Mucosa of descending colon (tissue), 3 donors: ENCODE data around the gene OPA1. TPM values are rescaled to one million over a fixed set of nuclear protein-coding genes. Genes with fewer than 3 reads are reported as not detected.

Experiments used
- ATAC-seq: fragments of 200-7000 bp; cut with Tn5 transposase; one replicate; pipeline ENCODE4 v1.9.1; 2020; ENCODE audit warnings: mild to moderate bottlenecking, moderate library complexity
- DNase-seq, 3 donors: peaks; one replicate each; pipeline ENCODE4 v3.0.0-alpha.2; 2020
- H3K36me3 ChIP-seq: fragments of 200-600 bp; one replicate; pipeline ENCODE4 v1.8.0; 2021; ENCODE audit warnings: low read depth, mild to moderate bottlenecking
- H3K4me1 ChIP-seq: fragments of 200-600 bp; one replicate; pipeline ENCODE4 v1.8.0; 2021; ENCODE audit warnings: low read depth, mild to moderate bottlenecking
- H3K4me3 ChIP-seq: fragments of 200-600 bp; one replicate; pipeline ENCODE4 v1.8.0; 2021; ENCODE audit warnings: mild to moderate bottlenecking
- H3K9me3 ChIP-seq: fragments of 200-600 bp; one replicate; pipeline ENCODE4 v1.8.0; 2021; ENCODE audit warnings: mild to moderate bottlenecking
- CTCF ChIP-seq: fragments of 200-600 bp; IDR thresholded peaks from one replicate; pipeline ENCODE4 v1.8.0; 2022; ENCODE audit warnings: antibody characterized with exemption, mild to moderate bottlenecking
- intact Hi-C, 2 donors: fragments of 100-400 bp; cut with DNase I in 1 of 2; cut with micrococcal nuclease in 1 of 2; formaldehyde crosslinking; loops; one replicate each; pipeline versions ENCODE4 v1.11.0 to v1.11.1; 2022; cut with DNase I, micrococcal nuclease
- total RNA-seq, 3 donors: library from RNA; stranded (reverse); fragmentation: NEBNext Ultra II Directional in 2 of 3; extraction: Animal tissue kit (Norgen Biotek cat#: 25700) in 2 of 3; gene quantifications; one replicate each; pipeline versions ENCODE4 v1.2.1 to v1.2.4, GENCODE V29; 2021 to 2023
- donor health status: DM: no; HTN: no; CAD: no; lungs with moderate emphysema.
- donor health status: DM: no; HTN: no; CAD: no.
- donor health status: DM: no; HTN: yes; CAD: no.

Gene OPA1
- total RNA-seq, 3 donors from 2014 or later = 67.8 to 90.8 (median 82.1) TPM

- ATAC-seq (no peak), DNase-seq (no peak)
- no peaks in the 10 kb centered on the region for H3K9me3 ChIP-seq
- H3K4me3 ChIP-seq = no peak overlapping the region
- no peaks in the 10 kb centered on the region for H3K36me3 ChIP-seq
- TF ChIP-seq CTCF = no peak
- intact Hi-C loops = no loop called here
- no peaks in the 10 kb centered on the region for H3K4me1 ChIP-seq
Measured at GRCh38 chr3:193730511-193730910, 137.5 kb downstream of the OPA1 start.

GRCh38 chr3:193730976-193731375, 138.0 kb downstream of the OPA1 start:
- no peak for ATAC-seq
- intact Hi-C loops = no loop called here

GRCh38 chr3:193731656-193732055, 138.6 kb downstream of the OPA1 start:
- Histone ChIP-seq H3K4me1 (no peaks in the 10 kb centered on the region), H3K36me3 (no peaks in the 10 kb centered on the region), H3K9me3 (no peaks in the 10 kb centered on the region), H3K4me3 (no peak overlapping the region)
- intact Hi-C loops = no loop called here
- no peak for TF ChIP-seq CTCF
- DNase-seq = no peak
- no peak for ATAC-seq

More at GRCh38 chr3:193730976-193731375, 138.0 kb downstream of the OPA1 start:
- no peak for DNase-seq
- no peak for TF ChIP-seq CTCF
- Histone ChIP-seq H3K4me1 (no peaks in the 10 kb centered on the region), H3K4me3 (no peak overlapping the region), H3K36me3 (no peaks in the 10 kb centered on the region), H3K9me3 (no peaks in the 10 kb centered on the region)

GRCh38 chr3:193732391-193732790, 139.4 kb downstream of the OPA1 start:
- DNase-seq (no peak), ATAC-seq (peak; percentile 55)
- no peak overlapping the region for H3K4me3 ChIP-seq
- H3K4me1 ChIP-seq = no peaks in the 10 kb centered on the region
- no peak for TF ChIP-seq CTCF
- no peaks in the 10 kb centered on the region for H3K36me3 ChIP-seq
- intact Hi-C loops = no loop called here
- H3K9me3 ChIP-seq = no peaks in the 10 kb centered on the region

- DNase-seq (no peak), ATAC-seq (no peak)
- no peak for TF ChIP-seq CTCF
- H3K4me1 ChIP-seq = no peaks in the 10 kb centered on the region
- intact Hi-C loops = no loop called here
- H3K9me3 ChIP-seq = no peaks in the 10 kb centered on the region
- H3K36me3 ChIP-seq = no peaks in the 10 kb centered on the region
- H3K4me3 ChIP-seq = no peak overlapping the region
Measured at GRCh38 chr3:193732827-193733226, 139.8 kb downstream of the OPA1 start.

GRCh38 chr3:193734737-193735366, 141.8 kb downstream of the OPA1 start:
- H3K36me3 ChIP-seq = no peaks in the 10 kb centered on the region
- no peak for ATAC-seq
- H3K4me1 ChIP-seq = no peaks in the 10 kb centered on the region
- no peak for TF ChIP-seq CTCF
- H3K9me3 ChIP-seq = no peaks in the 10 kb centered on the region
- intact Hi-C loops = no loop called here
- H3K4me3 ChIP-seq = no peak overlapping the region
- no peak for DNase-seq
